GM19395 (cell line): ENCODE data around the gene CPEB3.
"Not testable (repeated sequence)": the region's sequence is repeated elsewhere in the genome, so short reads cannot be mapped to it uniquely, and the experiment has no call there.

Experiments
- ATAC-seq: cut with Tn5 transposase; IDR thresholded peaks from one replicate; pipeline ENCODE4 v1.9.1; 2021; ENCODE audit warnings: mild to moderate bottlenecking, moderate library complexity; ENCODE audit not compliant: unreplicated experiment

The CPEB3 gene

DNA sequence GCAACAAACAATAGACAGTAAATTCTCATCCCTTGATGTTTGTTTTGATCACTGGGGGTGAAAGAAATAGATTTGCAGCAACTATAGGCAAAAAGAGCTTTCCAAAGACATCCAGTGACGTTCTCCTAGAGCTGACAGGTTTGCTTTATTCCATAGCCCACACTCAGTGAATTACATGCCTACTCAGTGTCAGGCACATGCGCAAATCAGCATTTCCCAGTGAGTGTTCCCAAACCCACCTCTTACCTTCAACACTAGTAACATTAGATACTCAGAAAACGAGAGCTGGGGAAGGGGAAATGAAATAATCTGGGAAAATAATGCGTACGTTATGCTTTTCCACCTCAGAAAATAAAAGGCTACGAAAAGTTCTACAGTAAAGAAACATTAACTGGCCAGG is 144.1 kb downstream of the CPEB3 start:
- ATAC-seq: no peak

GRCh38 chr10:92146107-92146506 is 144.8 kb downstream of the CPEB3 start:
- no peak for ATAC-seq

DNA sequence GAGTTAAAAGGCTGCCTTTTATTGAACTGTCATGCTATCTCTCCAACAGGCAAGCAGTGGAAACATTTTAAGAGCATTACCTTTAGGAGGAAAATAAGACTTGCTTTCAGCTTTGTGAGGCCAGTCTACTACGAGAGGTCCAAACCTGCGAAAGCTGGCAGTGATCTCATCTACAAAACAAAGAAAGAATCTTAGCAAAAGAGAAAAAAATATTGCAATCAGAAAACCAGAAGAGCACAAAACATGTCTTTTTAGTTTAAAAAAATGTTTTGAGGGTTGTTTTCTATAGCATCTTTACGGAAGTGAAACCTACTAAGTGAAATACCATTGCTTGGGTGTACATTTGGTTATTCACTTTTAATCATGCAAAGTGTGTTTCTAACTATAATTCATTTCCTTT is 147.9 kb downstream of the CPEB3 start:
- peak; percentile 79 for ATAC-seq

DNA sequence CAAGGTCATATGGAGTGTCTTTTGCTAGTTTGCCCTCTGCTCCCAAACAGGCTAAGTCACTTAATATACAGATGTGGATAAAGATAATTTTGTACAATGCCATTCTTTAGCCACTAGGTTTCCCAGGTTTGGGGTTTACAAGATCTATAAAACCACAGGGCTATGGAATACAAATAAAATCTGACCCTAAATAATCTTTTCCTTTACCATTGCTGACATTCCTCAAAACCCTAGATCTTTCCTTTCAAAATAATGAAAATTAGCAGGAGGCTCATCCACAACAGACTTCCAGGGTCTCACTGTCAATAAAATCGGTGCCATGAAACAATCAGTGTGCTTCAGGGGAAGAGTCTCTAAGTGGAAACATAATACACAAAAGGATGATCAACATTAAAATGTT is 148.4 kb downstream of the CPEB3 start:
- ATAC-seq: no peak

DNA sequence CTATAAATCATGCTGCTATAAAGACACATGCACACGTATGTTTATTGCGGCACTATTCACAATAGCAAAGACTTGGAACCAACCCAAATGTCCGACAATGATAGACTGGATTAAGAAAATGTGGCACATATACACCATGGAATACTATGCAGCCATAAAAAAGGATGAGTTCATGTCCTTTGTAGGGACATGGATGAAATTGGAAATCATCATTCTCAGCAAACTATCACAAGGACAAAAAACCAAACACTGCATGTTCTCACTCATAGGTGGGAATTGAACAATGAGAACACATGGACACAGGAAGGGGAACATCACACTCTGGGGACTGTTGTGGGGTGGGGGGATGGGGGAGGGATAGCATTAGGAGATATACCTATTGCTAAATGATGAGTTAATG is 149.7 kb downstream of the CPEB3 start:
- not testable (repeated sequence) for ATAC-seq

GRCh38 chr10:92134049-92134448 is 156.8 kb downstream of the CPEB3 start:
- ATAC-seq: not testable (repeated sequence)

- no peak for ATAC-seq
These were observed 159.5 kb downstream of the CPEB3 start for GRCh38 chr10:92131275-92131820.

DNA sequence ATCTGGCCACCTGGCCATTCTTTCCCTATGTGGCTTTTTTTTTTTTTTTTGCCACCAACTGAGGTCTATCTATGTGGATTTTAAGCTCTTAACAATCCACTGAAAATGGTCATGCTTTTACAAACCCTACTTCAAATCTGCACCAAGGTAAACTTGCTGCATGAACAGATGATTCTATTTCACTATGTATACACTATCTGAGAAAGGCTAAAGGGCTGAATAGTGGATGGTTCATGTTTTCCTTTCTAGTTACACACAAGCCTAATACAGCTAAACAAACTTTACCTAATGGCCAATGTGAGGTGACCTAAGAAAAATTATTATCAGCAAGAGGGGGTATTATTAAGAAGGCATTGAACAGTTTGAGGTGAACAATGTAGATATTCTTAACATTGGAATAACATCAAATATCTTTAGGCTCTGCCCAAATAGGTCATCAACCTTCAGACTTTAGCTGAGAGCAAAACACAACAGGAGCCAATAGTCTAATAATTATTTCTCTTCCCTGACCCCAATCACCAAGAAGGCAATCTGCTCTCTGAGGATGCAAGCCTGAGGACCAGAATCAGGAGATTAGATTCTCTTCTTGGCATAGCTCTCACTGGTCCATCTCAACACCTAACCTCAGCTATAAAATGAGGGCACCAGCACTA is 160.1 kb downstream of the CPEB3 start:
- ATAC-seq: no peak

GRCh38 chr10:92126100-92126650 is 164.7 kb downstream of the CPEB3 start:
- ATAC-seq: no peak

DNA sequence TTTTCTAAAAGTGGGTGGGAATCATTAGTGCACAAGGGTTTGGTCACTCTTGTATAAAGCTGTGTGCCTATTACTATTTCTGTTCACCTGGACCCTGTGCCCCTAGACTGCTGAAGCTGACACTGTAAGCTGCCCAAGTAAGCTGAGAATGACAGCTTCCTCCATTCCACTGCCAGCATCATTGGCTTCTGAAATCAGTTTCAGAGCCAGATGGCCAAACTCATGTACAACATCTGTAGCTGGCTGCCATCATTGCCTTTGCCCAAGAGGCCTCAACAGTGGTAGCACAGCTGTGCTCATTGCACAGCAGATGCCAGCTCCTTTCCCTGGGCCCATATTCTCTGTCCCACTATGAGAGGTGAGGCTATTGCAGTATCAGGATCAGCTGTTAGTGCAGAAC is 165.7 kb downstream of the CPEB3 start:
- ATAC-seq: no peak

DNA sequence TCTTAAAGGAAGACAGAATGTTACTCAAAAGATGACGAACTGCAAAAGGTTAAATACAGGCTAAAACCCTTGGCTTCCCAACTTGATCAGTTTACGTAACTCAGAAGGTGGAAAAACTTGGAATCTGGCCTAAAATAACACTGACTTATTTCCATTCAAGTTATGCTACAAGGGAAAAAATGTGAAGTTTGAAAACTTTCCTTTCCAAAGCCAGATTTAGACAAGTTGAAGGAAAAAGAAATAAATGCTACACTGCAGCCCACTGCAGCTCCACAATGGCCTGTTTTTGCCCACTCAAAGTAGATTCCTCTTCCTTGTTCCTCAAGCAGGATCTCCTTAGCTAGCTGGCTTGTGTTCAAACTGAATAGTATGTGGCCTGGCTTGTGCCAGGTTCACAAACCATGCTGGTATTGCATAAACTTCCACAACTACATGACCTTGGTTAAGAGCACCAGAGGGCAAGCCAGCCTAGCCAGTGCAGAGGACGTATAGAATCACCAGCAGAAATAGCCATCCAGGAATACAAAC is 166.2 kb downstream of the CPEB3 start:
- ATAC-seq: no peak

- no peak for ATAC-seq
These were observed 166.9 kb downstream of the CPEB3 start for GRCh38 chr10:92124020-92124419.

DNA sequence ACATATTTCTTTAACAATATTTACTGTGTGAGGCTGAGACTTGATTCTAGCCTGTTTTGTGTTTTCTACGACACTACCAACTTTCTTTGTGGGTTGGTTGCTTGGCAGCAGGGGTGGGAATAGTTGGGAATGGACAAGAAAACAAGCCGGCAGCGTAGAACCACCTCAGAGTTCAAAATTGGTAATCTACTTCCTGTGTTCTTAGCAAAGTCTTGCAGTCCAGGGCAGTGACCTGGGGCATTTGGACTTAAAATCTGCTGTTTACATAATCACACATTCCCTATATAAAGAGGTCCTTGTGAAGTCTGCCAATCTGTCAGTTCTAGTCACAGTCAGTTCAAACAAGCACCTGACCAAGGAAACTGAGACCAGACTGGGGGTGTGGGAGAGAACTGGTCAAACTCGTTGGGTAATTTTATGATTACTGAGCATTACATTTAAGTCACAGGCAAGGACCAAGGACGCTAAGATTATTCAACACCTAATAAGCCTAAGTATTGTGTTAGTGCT is 167.9 kb downstream of the CPEB3 start:
- ATAC-seq: no peak

GRCh38 chr10:92121686-92122492 is 169.0 kb downstream of the CPEB3 start:
- no peak for ATAC-seq

GRCh38 chr10:92119340-92119739 is 171.5 kb downstream of the CPEB3 start:
- no peak for ATAC-seq

DNA sequence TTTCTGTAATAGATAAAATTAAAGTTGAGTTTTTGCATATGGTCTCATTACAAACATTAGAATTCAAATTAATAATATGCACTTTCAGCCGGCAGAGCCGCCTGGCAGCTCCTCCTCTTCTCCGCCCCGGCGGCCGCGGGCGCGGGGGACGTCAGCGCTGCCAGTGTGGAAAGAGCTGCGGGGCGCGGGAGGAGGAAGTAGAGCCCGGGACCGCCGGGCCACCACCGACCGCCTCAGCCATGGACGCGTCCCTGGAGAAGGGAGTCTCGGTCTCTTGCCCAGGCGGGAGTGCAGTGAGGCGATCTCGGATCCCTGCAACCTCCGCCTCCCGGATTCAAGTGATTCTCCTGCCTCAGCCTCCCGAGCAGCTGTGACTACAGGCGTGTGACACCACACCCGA is 176.0 kb downstream of the CPEB3 start:
- ATAC-seq: not testable (repeated sequence)

DNA sequence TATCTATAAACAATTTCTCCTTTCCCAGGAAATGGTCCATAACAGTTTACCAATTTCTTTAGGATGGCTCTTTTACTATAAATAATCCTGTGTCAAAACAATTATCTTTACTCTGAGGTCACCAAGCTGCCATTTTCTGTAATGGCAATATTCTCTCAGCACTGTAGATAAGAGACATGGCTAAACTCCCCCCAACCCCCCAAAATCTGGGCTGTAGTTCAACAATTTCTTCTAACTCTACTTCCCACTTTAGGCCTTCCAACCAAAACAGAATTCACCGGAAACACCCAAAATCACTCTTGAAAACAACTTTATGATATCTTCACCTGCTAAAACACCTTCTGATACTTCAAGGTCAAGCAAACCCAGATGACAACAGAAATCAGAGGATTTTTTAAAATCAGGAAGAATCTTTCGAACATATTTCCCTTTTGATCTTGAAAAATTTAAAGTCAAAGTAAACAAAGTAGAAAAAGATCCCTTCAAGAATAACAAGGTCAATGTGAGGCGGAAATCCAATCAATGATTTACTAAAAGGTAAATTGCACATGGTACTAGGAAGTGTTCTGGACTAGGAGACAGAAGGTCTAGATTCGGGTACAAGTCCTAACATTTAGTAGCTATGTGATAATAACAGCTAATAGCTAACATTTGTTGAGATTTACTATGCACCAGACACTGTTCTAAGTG is 176.8 kb downstream of the CPEB3 start:
- no peak for ATAC-seq

DNA sequence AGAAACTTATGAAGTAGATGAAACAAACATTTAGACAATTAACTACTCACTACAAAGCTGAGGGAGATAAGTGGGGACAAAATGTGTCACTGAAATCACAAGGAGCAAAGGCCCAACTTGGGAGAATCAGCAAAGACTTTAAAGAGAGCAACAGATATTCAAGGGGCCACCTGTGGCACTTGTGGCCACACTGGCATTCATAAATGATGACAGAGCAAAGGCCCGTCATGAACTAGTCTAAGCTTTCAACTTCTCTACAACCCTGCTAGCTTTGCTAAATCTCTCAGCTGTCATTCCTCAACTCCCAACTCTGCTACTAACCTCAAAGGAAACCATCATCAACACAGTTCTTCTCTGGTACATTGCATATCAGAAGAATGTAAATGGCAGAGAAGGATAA is 178.4 kb downstream of the CPEB3 start:
- ATAC-seq: no peak

DNA sequence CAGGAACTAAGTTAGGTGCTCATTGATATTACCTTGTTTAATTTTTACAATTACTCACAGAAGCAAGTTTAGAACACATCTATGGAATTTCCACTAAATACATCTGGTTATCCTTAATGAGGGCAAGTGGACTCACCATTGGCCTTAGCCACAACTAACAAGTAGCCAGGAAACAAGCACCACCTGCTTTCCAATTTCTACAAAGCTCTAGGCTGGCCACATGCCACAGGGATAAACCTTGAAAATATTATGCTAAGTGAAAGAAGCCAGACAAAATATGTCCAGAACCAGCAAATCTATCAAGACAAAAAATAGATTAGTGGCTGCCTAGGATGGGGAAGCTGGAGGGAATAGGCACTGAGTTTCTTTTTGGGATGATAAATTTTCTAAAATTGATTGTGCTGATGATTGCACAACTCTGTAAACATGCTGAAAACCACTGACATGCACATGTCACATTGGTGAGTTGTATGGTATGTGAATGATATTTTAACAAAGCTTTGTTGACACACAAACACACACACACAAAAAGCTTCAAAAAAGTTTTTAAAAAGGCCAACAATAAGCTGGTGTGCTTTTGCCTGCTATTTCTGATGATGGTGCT is 179.4 kb downstream of the CPEB3 start:
- ATAC-seq: no peak

GRCh38 chr10:92110039-92110794 is 180.7 kb downstream of the CPEB3 start:
- ATAC-seq: no peak
